Peyer's patch (tissue), 4 donors: ENCODE data around the gene ARF1. TPM values are rescaled to one million over a fixed set of nuclear protein-coding genes. Genes with fewer than 3 reads are reported as not detected.

Experiments used
- DNase-seq, 3 donors: peaks; one replicate each; pipeline ENCODE4 v3.0.0-alpha.2; 2017 to 2019
- H3K27ac ChIP-seq, 4 donors: fragments of 200-600 bp; sonication (generic); one replicate each; pipeline ENCODE4 v1.5.1; 2016 to 2019
- H3K27me3 ChIP-seq, 2 donors: fragments of 200-600 bp; sonication (generic); one replicate each; pipeline ENCODE4 v1.5.1; 2019
- H3K36me3 ChIP-seq, 3 donors: fragments of 200-600 bp; sonication (generic); one replicate each; pipeline ENCODE4 v1.5.1; 2016 to 2019
- H3K4me1 ChIP-seq, 4 donors: fragments of 200-600 bp; sonication (generic); one replicate each; pipeline ENCODE4 v1.5.1; 2016 to 2019
- H3K4me3 ChIP-seq, 4 donors: fragments of 200-600 bp; sonication (generic); 1 replicate in 3 of 4; 2 replicates in 1 of 4; pipeline ENCODE4 v1.5.1; 2016 to 2019; ENCODE audit warnings: mild to moderate bottlenecking in 1 of 4
- H3K9me3 ChIP-seq, 4 donors: fragments of 200-600 bp; sonication (generic); one replicate each; pipeline ENCODE4 v1.5.1; 2016 to 2019; ENCODE audit warnings: mild to moderate bottlenecking in 1 of 4
- CTCF ChIP-seq, 6 experiments: fragments of 450-650 bp in 4 of 6; fragments of 200-600 bp in 2 of 6; sonication (generic) in 1 of 6; IDR thresholded peaks; one replicate each; pipeline ENCODE4 v1.5.1; 2017 to 2019; ENCODE audit warnings: antibody characterized with exemption in 6 of 6, mild to moderate bottlenecking in 3 of 6, moderate library complexity in 1 of 6
- POLR2A ChIP-seq, 2 donors: fragments of 450-650 bp; IDR thresholded peaks; one replicate each; pipeline ENCODE4 v1.5.1; 2017; ENCODE audit warnings: antibody characterized with exemption in 2 of 2, mild to moderate bottlenecking in 2 of 2, moderate library complexity in 2 of 2
- total RNA-seq, 4 donors: library from RNA; depleted of rRNA; stranded (reverse); fragments of >200 nt; gene quantifications; one replicate each; pipeline ENCODE4 v1.1.0, GENCODE V29; 2016

ARF1 gene
- total RNA-seq, 4 donors from 2014 or later, result 243 to 434 (median 392) TPM

GRCh38 chr1:228100822-228101613, 18.5 kb downstream of the ARF1 start:
- no peak for DNase-seq
- TF ChIP-seq POLR2A (IDR thresholded peaks at IDR 0.05) (no peak), CTCF (IDR thresholded peaks at IDR 0.05) (no peak)
- peaks cover 4 to 31% (median 8%) of the 10 kb centered on the region in 4 donors for H3K4me1 ChIP-seq
- no peaks in the 10 kb centered on the region for H3K9me3 ChIP-seq
- H3K4me3 ChIP-seq, result peak overlapping the region in 2 of 4 donors; percentile 79 to 83
- H3K36me3 ChIP-seq, result peaks cover 0 to 53% (median 0%) of the 10 kb centered on the region in 3 donors
- H3K27ac ChIP-seq, result peak overlapping the region in 2 of 4 donors; percentile 92 to 94
- no peaks in the 10 kb centered on the region for H3K27me3 ChIP-seq

GRCh38 chr1:228101614-228101993, 19.1 kb downstream of the ARF1 start:
- TF ChIP-seq CTCF (IDR thresholded peaks at IDR 0.05) (no peak), POLR2A (IDR thresholded peaks at IDR 0.05) (no peak)
- no peaks in the 10 kb centered on the region for H3K27me3 ChIP-seq
- H3K4me3 ChIP-seq, result peak overlapping the region; percentile 79 to 92 (median 82)
- no peaks in the 10 kb centered on the region for H3K9me3 ChIP-seq
- peak overlapping the region; percentile 92 to 94 (median 92) for H3K27ac ChIP-seq
- H3K4me1 ChIP-seq, result peaks cover 4 to 25% (median 8%) of the 10 kb centered on the region in 4 donors
- H3K36me3 ChIP-seq, result peaks cover 0 to 53% (median 0%) of the 10 kb centered on the region in 3 donors
- no peak for DNase-seq

- H3K27ac ChIP-seq, result peak overlapping the region; percentile 92 to 94 (median 92)
- peaks cover 0 to 51% (median 0%) of the 10 kb centered on the region in 3 donors for H3K36me3 ChIP-seq
- TF ChIP-seq POLR2A (IDR thresholded peaks at IDR 0.05) (no peak), CTCF (IDR thresholded peaks at IDR 0.05) (peak in 3 of 6 experiments; percentile 14 to 31 (median 16))
- DNase-seq, result peak; percentile 58 to 79 (median 77)
- H3K4me3 ChIP-seq, result peak overlapping the region; percentile 79 to 92 (median 82)
- H3K9me3 ChIP-seq, result no peaks in the 10 kb centered on the region
- H3K4me1 ChIP-seq, result peaks cover 4 to 21% (median 8%) of the 10 kb centered on the region in 4 donors
- H3K27me3 ChIP-seq, result no peaks in the 10 kb centered on the region
These were observed 19.7 kb downstream of the ARF1 start for GRCh38 chr1:228101994-228102790.

- H3K4me3 ChIP-seq, result peak within 1 kb of the TSS; percentile 79 to 92 (median 82)
- peaks cover 4 to 27% (median 9%) of the 10 kb centered on the region in 4 donors for H3K4me1 ChIP-seq
These were observed 20.5 kb downstream of the ARF1 start, which contains the start of gene C1orf35 for GRCh38 chr1:228102791-228103620. C1orf35 (minus strand) TSS chr1:228103325; CDS start chr1:228103227, 98 bp downstream.

More at GRCh38 chr1:228102791-228103620, 20.5 kb downstream of the ARF1 start, which contains the start of gene C1orf35:
- no peaks in the 10 kb centered on the region for H3K9me3 ChIP-seq
- peak within 1 kb of the TSS; percentile 92 to 94 (median 92) for H3K27ac ChIP-seq
- TF ChIP-seq CTCF (IDR thresholded peaks at IDR 0.05), result peak in 1 of 6 experiments; percentile 7
- peak; percentile 44 for TF ChIP-seq POLR2A (IDR thresholded peaks at IDR 0.05)
- peak; percentile 90 to 97 (median 94) for DNase-seq
- H3K36me3 ChIP-seq, result peaks cover 0 to 49% (median 0%) of the 10 kb centered on the region in 3 donors
- no peaks in the 10 kb centered on the region for H3K27me3 ChIP-seq
